Endothelial cell (in vitro differentiated cells): ENCODE measurements around the gene GABRG3. TPM values are rescaled to one million over a fixed set of nuclear protein-coding genes. Genes with fewer than 3 reads are reported as not detected.

Experiments used
- DNase-seq: peaks from one replicate; pipeline ENCODE4 v3.0.0; 2021; ENCODE audit warnings: low spot score
- H3K27ac Mint-ChIP-seq: one replicate; pipeline ENCODE4 v1.8.0; 2021; ENCODE audit warnings: mixed read lengths, inconsistent platforms; ENCODE audit not compliant: unreplicated experiment
- H3K27me3 Mint-ChIP-seq: one replicate; pipeline ENCODE4 v1.8.0; 2021; ENCODE audit warnings: mild to moderate bottlenecking, moderate library complexity, mixed read lengths, inconsistent platforms; ENCODE audit not compliant: unreplicated experiment
- H3K36me3 Mint-ChIP-seq: one replicate; pipeline ENCODE4 v1.8.0; 2021; ENCODE audit warnings: mild to moderate bottlenecking, low read depth, mixed read lengths, inconsistent platforms; ENCODE audit not compliant: unreplicated experiment
- H3K4me1 Mint-ChIP-seq: one replicate; pipeline ENCODE4 v1.8.0; 2021; ENCODE audit warnings: mild to moderate bottlenecking, mixed read lengths, inconsistent platforms; ENCODE audit not compliant: unreplicated experiment
- H3K4me3 Mint-ChIP-seq: one replicate; pipeline ENCODE4 v1.8.0; 2021; ENCODE audit warnings: mild to moderate bottlenecking, mixed read lengths, inconsistent platforms; ENCODE audit not compliant: unreplicated experiment
- H3K9me3 Mint-ChIP-seq: one replicate; pipeline ENCODE4 v1.8.0; 2021; ENCODE audit warnings: mixed read lengths, inconsistent platforms; ENCODE audit not compliant: unreplicated experiment
- total RNA-seq: library from RNA; stranded (reverse); fragmentation: NEBNext Ultra II Directional; extraction: Animal tissue kit (Norgen Biotek cat#: 25700); gene quantifications from one replicate; pipeline ENCODE4 v1.2.1, GENCODE V29; 2021; ENCODE audit not compliant: unreplicated experiment
- TF ChIP-seq, protein P1 (sequence below): fragments of 200-600 bp; sonication (generic); IDR thresholded peaks from one replicate; pipeline ENCODE4 v1.5.0; 2021; ENCODE audit warnings: antibody characterized with exemption; ENCODE audit not compliant: unreplicated experiment

The GABRG3 gene
- total RNA-seq, 1 donor from 2014 or later: 0.21 TPM

DNA sequence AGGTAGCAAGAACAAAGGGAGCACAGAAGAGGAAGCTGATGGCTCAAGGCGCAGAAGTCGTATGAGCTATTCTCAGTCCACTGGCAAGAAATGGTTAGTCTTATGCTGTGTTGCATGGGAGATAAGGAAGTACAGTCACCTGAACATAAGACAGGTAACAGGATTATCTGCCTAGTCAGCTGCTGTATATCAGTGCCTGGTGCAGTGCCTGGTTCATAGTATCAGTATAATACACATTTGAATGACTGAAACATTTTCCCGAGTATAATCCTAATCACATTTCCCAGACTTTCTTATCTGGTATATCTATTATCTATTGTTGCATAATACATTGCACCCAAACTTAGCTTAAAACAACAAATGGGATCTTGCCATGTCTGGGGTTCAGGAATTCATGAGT, 302.5 kb downstream of the GABRG3 start:
- TF ChIP-seq, protein P1, sequence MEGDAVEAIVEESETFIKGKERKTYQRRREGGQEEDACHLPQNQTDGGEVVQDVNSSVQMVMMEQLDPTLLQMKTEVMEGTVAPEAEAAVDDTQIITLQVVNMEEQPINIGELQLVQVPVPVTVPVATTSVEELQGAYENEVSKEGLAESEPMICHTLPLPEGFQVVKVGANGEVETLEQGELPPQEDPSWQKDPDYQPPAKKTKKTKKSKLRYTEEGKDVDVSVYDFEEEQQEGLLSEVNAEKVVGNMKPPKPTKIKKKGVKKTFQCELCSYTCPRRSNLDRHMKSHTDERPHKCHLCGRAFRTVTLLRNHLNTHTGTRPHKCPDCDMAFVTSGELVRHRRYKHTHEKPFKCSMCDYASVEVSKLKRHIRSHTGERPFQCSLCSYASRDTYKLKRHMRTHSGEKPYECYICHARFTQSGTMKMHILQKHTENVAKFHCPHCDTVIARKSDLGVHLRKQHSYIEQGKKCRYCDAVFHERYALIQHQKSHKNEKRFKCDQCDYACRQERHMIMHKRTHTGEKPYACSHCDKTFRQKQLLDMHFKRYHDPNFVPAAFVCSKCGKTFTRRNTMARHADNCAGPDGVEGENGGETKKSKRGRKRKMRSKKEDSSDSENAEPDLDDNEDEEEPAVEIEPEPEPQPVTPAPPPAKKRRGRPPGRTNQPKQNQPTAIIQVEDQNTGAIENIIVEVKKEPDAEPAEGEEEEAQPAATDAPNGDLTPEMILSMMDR: no peak
- DNase-seq: no peak
- Mint-ChIP-seq H3K27me3 (no peaks in the 10 kb centered on the region), H3K9me3 (no peaks in the 10 kb centered on the region), H3K4me1 (peaks cover 3% of the 10 kb centered on the region), H3K27ac (no peak overlapping the region), H3K36me3 (no peaks in the 10 kb centered on the region), H3K4me3 (no peak overlapping the region)

DNA sequence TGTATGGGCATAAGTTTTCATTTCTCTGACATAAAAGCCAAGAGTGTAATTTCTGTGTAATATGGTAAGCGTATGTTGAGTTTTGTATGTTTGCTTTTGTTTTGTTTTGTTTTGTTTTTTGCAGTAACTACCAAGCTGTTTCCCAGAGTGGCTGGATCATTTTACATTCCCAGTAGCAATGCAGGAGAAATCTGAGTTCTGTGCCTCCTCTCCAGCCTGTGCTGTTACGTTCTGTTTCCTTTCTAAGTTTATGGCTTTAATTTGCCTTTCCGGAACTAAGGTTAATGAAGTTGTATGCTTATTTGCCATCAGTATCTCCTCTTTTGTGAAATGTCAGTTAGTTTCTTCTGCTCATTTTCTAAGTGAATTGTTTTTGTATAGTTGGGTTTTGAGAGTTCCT, 307.8 kb downstream of the GABRG3 start:
- H3K27ac Mint-ChIP-seq: no peak overlapping the region
- no peak overlapping the region for H3K4me3 Mint-ChIP-seq
- H3K4me1 Mint-ChIP-seq: peaks cover 3% of the 10 kb centered on the region

DNA sequence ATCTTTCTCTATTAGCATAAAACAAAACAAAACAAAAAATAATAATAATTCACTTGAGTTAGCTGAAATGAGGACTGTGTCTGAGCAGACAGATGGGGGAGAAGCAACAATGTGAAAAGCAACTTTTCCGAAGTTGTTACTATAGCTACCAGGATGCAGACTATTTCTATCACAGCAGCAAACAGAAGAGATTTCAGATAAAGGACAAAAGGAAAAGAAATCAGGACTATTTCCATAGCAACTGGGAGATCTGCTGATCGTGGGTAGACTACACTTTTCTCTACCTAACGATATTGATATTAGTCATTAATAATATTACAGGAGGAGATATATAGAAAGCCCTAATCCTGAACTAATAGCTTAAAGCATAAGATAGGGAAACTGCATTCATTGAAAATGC, 321.7 kb downstream of the GABRG3 start:
- Mint-ChIP-seq H3K9me3 (no peaks in the 10 kb centered on the region), H3K36me3 (no peaks in the 10 kb centered on the region), H3K4me3 (no peak overlapping the region), H3K4me1 (no peaks in the 10 kb centered on the region), H3K27ac (no peak overlapping the region), H3K27me3 (no peaks in the 10 kb centered on the region)
- TF ChIP-seq, protein P1: no peak
- no peak for DNase-seq

More for the DNA sequence above, 307.8 kb downstream of the GABRG3 start:
- no peak for DNase-seq
- Mint-ChIP-seq H3K36me3 (no peaks in the 10 kb centered on the region), H3K27me3 (no peaks in the 10 kb centered on the region), H3K9me3 (no peaks in the 10 kb centered on the region)
- TF ChIP-seq, protein P1: no peak

DNA sequence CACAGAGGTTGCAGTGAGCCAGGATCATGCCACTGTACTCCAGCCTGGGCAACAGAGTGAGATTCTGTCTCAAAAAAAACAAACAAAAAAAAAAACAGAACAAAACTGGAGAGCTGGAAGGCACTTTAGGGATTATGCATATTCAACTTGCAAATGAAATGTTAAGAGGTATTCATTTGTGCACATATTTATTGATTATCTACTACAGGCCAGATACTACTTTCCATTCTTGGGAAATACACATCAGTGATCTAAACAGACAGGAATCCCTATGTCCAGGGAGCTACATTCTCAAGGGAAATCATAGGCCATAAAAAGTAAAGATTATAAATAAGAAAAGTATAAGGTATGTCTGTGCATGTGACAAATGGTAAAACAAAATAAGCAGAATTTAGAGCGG, 322.6 kb downstream of the GABRG3 start:
- DNase-seq: no peak
- Mint-ChIP-seq H3K27ac (no peak overlapping the region), H3K27me3 (no peaks in the 10 kb centered on the region), H3K4me1 (no peaks in the 10 kb centered on the region), H3K9me3 (no peaks in the 10 kb centered on the region), H3K4me3 (no peak overlapping the region), H3K36me3 (no peaks in the 10 kb centered on the region)
- TF ChIP-seq, protein P1: no peak

DNA sequence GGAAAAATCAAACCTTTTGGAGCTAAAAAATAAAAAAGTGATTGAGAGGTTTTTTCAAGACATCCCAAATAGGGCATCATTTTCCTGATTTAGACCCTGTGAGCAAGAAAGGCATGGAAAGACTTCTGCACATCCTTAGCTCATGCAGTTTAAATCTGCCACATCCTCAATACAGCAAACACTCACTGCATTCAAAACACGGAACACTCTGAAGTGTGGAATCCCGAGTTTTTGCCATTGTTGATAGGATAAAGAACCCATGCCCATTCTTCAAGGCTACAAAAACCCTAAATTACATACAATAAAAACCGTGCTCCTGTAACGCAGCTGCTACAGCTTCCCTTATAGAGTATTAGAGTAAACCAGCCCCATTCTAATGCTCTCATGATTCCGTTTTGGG, 346.8 kb downstream of the GABRG3 start:
- H3K4me1 Mint-ChIP-seq: peaks cover 7% of the 10 kb centered on the region
- DNase-seq: no peak
- no peaks in the 10 kb centered on the region for H3K9me3 Mint-ChIP-seq
- H3K27ac Mint-ChIP-seq: no peak overlapping the region
- no peak overlapping the region for H3K4me3 Mint-ChIP-seq
- TF ChIP-seq, protein P1: no peak
- no peaks in the 10 kb centered on the region for H3K27me3 Mint-ChIP-seq
- no peaks in the 10 kb centered on the region for H3K36me3 Mint-ChIP-seq
